ENCODE results near the gene AURKAIP1. TPM values are rescaled to one million over a fixed set of nuclear protein-coding genes. Genes with fewer than 3 reads are reported as not detected.

AURKAIP1 gene
- total and polyA plus RNA-seq, 9 of the 15 experiments (the other 6 are each of a cell fraction or from before 2014, with no cell fraction given), result 7.8 to 478 (median 92.0) TPM

DNA sequence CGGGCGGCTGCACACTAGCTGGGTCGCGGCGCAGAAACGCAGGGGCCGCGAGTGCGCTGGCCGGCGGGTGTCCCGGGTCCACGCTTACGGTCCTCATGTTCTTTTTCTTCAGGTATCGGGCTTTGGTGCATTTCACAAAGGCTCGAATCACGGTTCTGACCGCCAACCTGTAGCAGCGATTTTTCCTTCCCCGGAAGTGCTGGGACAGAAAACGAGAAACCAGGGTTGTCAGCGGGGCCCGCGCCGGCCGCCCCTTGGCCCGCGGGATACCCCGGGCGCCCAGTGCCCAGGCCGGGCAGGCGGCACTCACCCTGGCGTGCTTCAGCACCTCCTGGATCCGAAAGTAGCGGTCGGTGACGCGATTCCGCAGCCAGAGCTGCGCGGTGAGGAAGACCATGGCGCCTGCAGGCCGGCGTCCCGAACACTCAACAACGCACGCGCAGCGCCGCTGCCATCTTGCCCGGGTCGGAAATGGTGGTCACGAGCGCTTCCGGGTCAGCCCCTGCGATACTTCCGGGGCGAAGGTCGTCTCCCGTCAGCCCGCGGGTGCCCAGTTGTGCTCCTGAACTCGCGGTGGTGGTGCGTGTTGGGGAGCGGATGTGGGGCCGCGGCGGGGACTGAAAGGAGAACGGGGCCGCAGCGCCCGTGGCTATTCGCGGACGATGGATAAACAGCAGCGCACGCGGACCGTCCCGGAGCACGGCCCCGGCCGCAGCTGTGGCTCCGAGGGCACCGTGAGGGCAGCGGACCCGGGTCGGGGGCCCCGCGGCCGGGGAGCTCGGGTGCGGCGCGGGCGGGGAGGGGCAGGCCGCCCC is 32.0 kb upstream of the AURKAIP1 start, which contains the start of gene MRPL20 (continued):
- TF ChIP-seq MCM2 (IDR thresholded peaks at IDR 0.05; ENCODE audit: low read depth), result no peak
- TF ChIP-seq ZNF780A (CRISPR knock-in tag; IDR thresholded peaks at IDR 0.05), result no peak
- TF ChIP-seq RBM25 (IDR thresholded peaks at IDR 0.05; ENCODE audit: low read depth, low read length, severe bottlenecking), result no peak
- TF ChIP-seq, protein P1, sequence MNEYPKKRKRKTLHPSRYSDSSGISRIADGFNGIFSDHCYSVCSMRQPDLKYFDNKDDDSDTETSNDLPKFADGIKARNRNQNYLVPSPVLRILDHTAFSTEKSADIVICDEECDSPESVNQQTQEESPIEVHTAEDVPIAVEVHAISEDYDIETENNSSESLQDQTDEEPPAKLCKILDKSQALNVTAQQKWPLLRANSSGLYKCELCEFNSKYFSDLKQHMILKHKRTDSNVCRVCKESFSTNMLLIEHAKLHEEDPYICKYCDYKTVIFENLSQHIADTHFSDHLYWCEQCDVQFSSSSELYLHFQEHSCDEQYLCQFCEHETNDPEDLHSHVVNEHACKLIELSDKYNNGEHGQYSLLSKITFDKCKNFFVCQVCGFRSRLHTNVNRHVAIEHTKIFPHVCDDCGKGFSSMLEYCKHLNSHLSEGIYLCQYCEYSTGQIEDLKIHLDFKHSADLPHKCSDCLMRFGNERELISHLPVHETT (CRISPR knock-in tag; conservative IDR thresholded peaks at IDR 0.05 in 1 of 2, IDR thresholded peaks at IDR 0.05 in 1 of 2), result peak in 1 of 2 experiments; percentile 96; a peak in 2 of 4 replicates
- peak; percentile 80 for TF ChIP-seq SMAD1 (IDR thresholded peaks at IDR 0.05; ENCODE audit: low read depth, low read length, partially characterized antibody)
- TF ChIP-seq POLR2H (tag; IDR thresholded peaks at IDR 0.05; ENCODE audit: low read depth), result peak; percentile 84
- TF ChIP-seq CTBP1 (IDR thresholded peaks at IDR 0.05; ENCODE audit: borderline replicate concordance), result peak; percentile 79; the same call in 1 of the 2 replicates
- TF ChIP-seq, protein P2, sequence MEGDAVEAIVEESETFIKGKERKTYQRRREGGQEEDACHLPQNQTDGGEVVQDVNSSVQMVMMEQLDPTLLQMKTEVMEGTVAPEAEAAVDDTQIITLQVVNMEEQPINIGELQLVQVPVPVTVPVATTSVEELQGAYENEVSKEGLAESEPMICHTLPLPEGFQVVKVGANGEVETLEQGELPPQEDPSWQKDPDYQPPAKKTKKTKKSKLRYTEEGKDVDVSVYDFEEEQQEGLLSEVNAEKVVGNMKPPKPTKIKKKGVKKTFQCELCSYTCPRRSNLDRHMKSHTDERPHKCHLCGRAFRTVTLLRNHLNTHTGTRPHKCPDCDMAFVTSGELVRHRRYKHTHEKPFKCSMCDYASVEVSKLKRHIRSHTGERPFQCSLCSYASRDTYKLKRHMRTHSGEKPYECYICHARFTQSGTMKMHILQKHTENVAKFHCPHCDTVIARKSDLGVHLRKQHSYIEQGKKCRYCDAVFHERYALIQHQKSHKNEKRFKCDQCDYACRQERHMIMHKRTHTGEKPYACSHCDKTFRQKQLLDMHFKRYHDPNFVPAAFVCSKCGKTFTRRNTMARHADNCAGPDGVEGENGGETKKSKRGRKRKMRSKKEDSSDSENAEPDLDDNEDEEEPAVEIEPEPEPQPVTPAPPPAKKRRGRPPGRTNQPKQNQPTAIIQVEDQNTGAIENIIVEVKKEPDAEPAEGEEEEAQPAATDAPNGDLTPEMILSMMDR (IDR thresholded peaks at IDR 0.05 in 2 of 3, conservative IDR thresholded peaks at IDR 0.05 in 1 of 3; ENCODE audit: insufficient read depth in 2 of 3, low read depth in 1 of 3, low read length in 3 of 3), result 0 out of 6 replicates have a peak, but pooled peaks of 1 of the 3 experiments have one; percentile 9
- peak; percentile 93 to 95 for TF ChIP-seq NRF1 (conservative IDR thresholded peaks at IDR 0.05 in 1 of 2, IDR thresholded peaks at IDR 0.05 in 1 of 2)
- 0 out of 4 replicates have a peak, but pooled peaks of 1 of the 2 experiments have one; percentile 12 for TF ChIP-seq FOXA3 (CRISPR knock-in tag; conservative IDR thresholded peaks at IDR 0.05 in 1 of 2, IDR thresholded peaks at IDR 0.05 in 1 of 2)
- no peak for TF ChIP-seq POLR3G (IDR thresholded peaks at IDR 0.05; ENCODE audit: extremely low read depth, insufficient read length, insufficient replicate concordance)
- no peak for TF ChIP-seq ZKSCAN3 (CRISPR knock-in tag; IDR thresholded peaks at IDR 0.05)
- peak; percentile 57 for TF ChIP-seq HNRNPLL (IDR thresholded peaks at IDR 0.05; ENCODE audit: low read depth, low read length, poor library complexity, severe bottlenecking)
- TF ChIP-seq MAZ (CRISPR knock-in tag; conservative IDR thresholded peaks at IDR 0.05 in 1 of 2, IDR thresholded peaks at IDR 0.05 in 1 of 2), result peak; percentile 87 to 91
- TF ChIP-seq, protein P3, sequence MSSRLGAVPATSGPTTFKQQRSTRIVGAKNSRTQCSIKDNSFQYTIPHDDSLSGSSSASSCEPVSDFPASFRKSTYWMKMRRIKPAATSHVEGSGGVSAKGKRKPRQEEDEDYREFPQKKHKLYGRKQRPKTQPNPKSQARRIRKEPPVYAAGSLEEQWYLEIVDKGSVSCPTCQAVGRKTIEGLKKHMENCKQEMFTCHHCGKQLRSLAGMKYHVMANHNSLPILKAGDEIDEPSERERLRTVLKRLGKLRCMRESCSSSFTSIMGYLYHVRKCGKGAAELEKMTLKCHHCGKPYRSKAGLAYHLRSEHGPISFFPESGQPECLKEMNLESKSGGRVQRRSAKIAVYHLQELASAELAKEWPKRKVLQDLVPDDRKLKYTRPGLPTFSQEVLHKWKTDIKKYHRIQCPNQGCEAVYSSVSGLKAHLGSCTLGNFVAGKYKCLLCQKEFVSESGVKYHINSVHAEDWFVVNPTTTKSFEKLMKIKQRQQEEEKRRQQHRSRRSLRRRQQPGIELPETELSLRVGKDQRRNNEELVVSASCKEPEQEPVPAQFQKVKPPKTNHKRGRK (tag; IDR thresholded peaks at IDR 0.05), result no peak
- TF ChIP-seq CC2D1A (IDR thresholded peaks at IDR 0.05), result no peak
- TF ChIP-seq POU5F1 (IDR thresholded peaks at IDR 0.05; ENCODE audit: borderline replicate concordance, low read depth, low read length, partially characterized antibody), result peak; percentile 46
- peak; percentile 38 for TF ChIP-seq RBM22 (IDR thresholded peaks at IDR 0.05; ENCODE audit: low read depth, low read length, poor library complexity, severe bottlenecking)

Measured in K562 (cell line).